ENCODE measurements around the gene LASP1.

LASP1 gene

GRCh38 chr17:38886643-38887010 lies 16.8 kb downstream of the LASP1 start:
- no peak overlapping the region for H3K27ac ChIP-seq
- TF ChIP-seq CTCF (IDR thresholded peaks at IDR 0.05): no peak
- TF ChIP-seq ZFX (IDR thresholded peaks at IDR 0.05; ENCODE audit: borderline replicate concordance): no peak

GRCh38 chr17:38888842-38889241 lies 19.0 kb downstream of the LASP1 start:
- no peak for TF ChIP-seq CTCF (IDR thresholded peaks at IDR 0.05)
- TF ChIP-seq ZFX (IDR thresholded peaks at IDR 0.05; ENCODE audit: borderline replicate concordance): no peak

GRCh38 chr17:38889745-38890409 lies 20.0 kb downstream of the LASP1 start:
- H3K27ac ChIP-seq: no peak overlapping the region
- TF ChIP-seq CTCF (IDR thresholded peaks at IDR 0.05) (no peak), ZFX (IDR thresholded peaks at IDR 0.05; ENCODE audit: borderline replicate concordance) (no peak)

More at GRCh38 chr17:38888842-38889241, 19.0 kb downstream of the LASP1 start:
- no peak overlapping the region for H3K27ac ChIP-seq

GRCh38 chr17:38890410-38890746 lies 20.5 kb downstream of the LASP1 start:
- H3K27ac ChIP-seq: no peak overlapping the region
- TF ChIP-seq CTCF (IDR thresholded peaks at IDR 0.05) (no peak), ZFX (IDR thresholded peaks at IDR 0.05; ENCODE audit: borderline replicate concordance) (no peak)

GRCh38 chr17:38891441-38891840 lies 21.6 kb downstream of the LASP1 start:
- no peak overlapping the region for H3K27ac ChIP-seq
- TF ChIP-seq ZFX (IDR thresholded peaks at IDR 0.05; ENCODE audit: borderline replicate concordance) (no peak), CTCF (IDR thresholded peaks at IDR 0.05) (no peak)

- no peak overlapping the region for H3K27ac ChIP-seq
Measured at GRCh38 chr17:38892083-38892482, 22.2 kb downstream of the LASP1 start.

More at GRCh38 chr17:38892083-38892482, 22.2 kb downstream of the LASP1 start:
- no peak for TF ChIP-seq ZFX (IDR thresholded peaks at IDR 0.05; ENCODE audit: borderline replicate concordance)
- TF ChIP-seq CTCF (IDR thresholded peaks at IDR 0.05): no peak
